Measurements from ENCODE around the gene SNCG. TPM values are rescaled to one million over a fixed set of nuclear protein-coding genes. Genes with fewer than 3 reads are reported as not detected.

SNCG gene
- total RNA-seq (2022) (4.2 and 7.3 TPM in 2 replicates), Bru-seq, nascent RNA (percentile 26 among the genes with signal in this experiment), BruChase-seq, experiment 1, labeled RNA remaining after a 6-hour chase (percentile 41 among the genes with signal in this experiment), BruChase-seq, experiment 2, labeled RNA remaining after a 2-hour chase (percentile 19 among the genes with signal in this experiment)
- long read RNA-seq, transcript SNCG-202 (5 exons, 701 nt) = major isoform, 6 of 7 reads
- long read RNA-seq, partial matches to known transcripts = 0 of 7 reads
- long read RNA-seq, other reads (novel, unspliced or antisense) = 0 of 7 reads

DNA sequence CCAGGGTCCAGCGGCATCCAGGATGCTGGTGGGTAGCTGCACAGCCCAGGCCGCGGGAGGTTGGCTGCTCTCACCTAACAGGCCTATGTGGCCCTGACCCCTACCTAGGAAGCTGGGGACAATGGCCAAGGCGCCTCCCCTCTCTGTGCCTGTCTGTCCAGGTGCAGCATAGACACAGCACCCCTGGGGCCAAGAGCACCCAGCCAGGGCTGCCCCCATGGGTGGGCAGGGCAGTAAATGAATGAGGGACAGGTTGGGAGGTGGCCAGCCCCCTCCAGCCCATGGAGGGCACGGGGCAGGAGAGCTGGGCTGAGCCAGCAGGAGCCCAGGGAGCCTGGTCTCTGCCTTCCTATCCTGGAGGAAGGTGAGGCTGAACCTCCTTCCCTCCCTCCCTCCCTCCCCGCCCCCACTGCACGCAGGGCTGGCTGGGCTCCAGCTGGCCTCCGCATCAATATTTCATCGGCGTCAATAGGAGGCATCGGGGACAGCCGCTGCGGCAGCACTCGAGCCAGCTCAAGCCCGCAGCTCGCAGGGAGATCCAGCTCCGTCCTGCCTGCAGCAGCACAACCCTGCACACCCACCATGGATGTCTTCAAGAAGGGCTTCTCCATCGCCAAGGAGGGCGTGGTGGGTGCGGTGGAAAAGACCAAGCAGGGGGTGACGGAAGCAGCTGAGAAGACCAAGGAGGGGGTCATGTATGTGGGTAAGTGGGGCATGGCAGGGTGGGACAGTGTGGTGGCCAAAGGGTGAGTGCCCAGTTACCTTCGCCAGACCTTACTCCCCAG lies at the start of gene SNCG:
Gene SNCG, plus strand, starts transcription at position 484 of the 785 bp plus-strand sequence. Its CDS starts 99 bp downstream, at position 583.
- H3K27me3 Mint-ChIP-seq (ENCODE audit: insufficient read depth, unreplicated experiment) = no peaks in the 10 kb centered on the region
- DNase-seq (ENCODE audit: unreplicated experiment) = peak; percentile 71
- ChIA-PET POLR2A (interaction anchor here (0.6 to 2.0 kb wide), 4 partner anchors 8 to 21 kb away, joined by 3 to 43 read pairs (median 4); partner anchors contain the start of gene ADIRF), CTCF (interaction anchor here (1.0 to 3.5 kb wide), 3 partner anchors 9 to 20 kb away, joined by 3 to 22 read pairs (median 18); partner anchors contain the start of gene ADIRF)
- H3K4me1 Mint-ChIP-seq (ENCODE audit: insufficient read depth, unreplicated experiment) = peaks cover 12% of the 10 kb centered on the region
- TF ChIP-seq, protein P1, sequence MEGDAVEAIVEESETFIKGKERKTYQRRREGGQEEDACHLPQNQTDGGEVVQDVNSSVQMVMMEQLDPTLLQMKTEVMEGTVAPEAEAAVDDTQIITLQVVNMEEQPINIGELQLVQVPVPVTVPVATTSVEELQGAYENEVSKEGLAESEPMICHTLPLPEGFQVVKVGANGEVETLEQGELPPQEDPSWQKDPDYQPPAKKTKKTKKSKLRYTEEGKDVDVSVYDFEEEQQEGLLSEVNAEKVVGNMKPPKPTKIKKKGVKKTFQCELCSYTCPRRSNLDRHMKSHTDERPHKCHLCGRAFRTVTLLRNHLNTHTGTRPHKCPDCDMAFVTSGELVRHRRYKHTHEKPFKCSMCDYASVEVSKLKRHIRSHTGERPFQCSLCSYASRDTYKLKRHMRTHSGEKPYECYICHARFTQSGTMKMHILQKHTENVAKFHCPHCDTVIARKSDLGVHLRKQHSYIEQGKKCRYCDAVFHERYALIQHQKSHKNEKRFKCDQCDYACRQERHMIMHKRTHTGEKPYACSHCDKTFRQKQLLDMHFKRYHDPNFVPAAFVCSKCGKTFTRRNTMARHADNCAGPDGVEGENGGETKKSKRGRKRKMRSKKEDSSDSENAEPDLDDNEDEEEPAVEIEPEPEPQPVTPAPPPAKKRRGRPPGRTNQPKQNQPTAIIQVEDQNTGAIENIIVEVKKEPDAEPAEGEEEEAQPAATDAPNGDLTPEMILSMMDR (IDR thresholded peaks at IDR 0.05; ENCODE audit: unreplicated experiment) = no peak
- intact Hi-C loops (cut with micrococcal nuclease) = no loop called here
- no peaks in the 10 kb centered on the region for H3K36me3 Mint-ChIP-seq (ENCODE audit: insufficient read depth, unreplicated experiment)
- peak within 1 kb of the TSS; percentile 57 for H3K4me3 Mint-ChIP-seq (ENCODE audit: unreplicated experiment)
- no peak within 1 kb of the TSS for H3K27ac Mint-ChIP-seq (ENCODE audit: low read depth, unreplicated experiment)
- H3K9me3 Mint-ChIP-seq (ENCODE audit: unreplicated experiment) = no peaks in the 10 kb centered on the region
- BruUV-seq (replicated peaks) = no TSS peak

DNA sequence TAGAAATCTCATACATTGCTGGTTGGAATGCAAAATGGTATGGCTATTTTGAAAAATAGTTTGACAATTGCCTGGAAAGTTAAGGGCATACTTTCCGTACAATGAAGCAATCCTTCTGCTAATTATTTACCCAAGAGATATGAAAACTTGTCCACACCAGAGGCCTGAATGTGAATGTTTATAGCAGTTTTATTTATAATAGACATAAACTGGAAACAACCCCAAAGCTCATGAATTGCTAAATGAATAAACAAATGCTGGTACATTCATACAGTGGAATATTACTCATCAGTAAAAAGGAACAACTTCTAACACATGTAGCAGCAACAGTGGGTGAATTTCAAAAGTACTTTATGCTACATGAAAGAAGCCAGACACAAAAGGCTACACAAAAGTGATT lies 43.7 kb upstream of the SNCG start:
- H3K9me3 Mint-ChIP-seq (ENCODE audit: unreplicated experiment) = no peaks in the 10 kb centered on the region
- H3K36me3 Mint-ChIP-seq (ENCODE audit: insufficient read depth, unreplicated experiment) = peaks cover 54% of the 10 kb centered on the region
- H3K4me3 Mint-ChIP-seq (ENCODE audit: unreplicated experiment) = no peak overlapping the region
- intact Hi-C loops (cut with micrococcal nuclease) = no loop called here
- DNase-seq (ENCODE audit: unreplicated experiment) = no peak
- no peak overlapping the region for H3K27ac Mint-ChIP-seq (ENCODE audit: low read depth, unreplicated experiment)
- CTCF ChIA-PET = interaction anchor here (0.7 to 1.4 kb wide), 2 partner anchors 12 to 211 kb away, joined by 3 to 5 read pairs; no protein-coding TSS in a partner anchor
- BruUV-seq (replicated peaks) = no TSS peak
- TF ChIP-seq, protein P1 (IDR thresholded peaks at IDR 0.05; ENCODE audit: unreplicated experiment) = no peak
- H3K4me1 Mint-ChIP-seq (ENCODE audit: insufficient read depth, unreplicated experiment) = peaks cover 10% of the 10 kb centered on the region
- no peaks in the 10 kb centered on the region for H3K27me3 Mint-ChIP-seq (ENCODE audit: insufficient read depth, unreplicated experiment)
- POLR2A ChIA-PET = no interaction called here

DNA sequence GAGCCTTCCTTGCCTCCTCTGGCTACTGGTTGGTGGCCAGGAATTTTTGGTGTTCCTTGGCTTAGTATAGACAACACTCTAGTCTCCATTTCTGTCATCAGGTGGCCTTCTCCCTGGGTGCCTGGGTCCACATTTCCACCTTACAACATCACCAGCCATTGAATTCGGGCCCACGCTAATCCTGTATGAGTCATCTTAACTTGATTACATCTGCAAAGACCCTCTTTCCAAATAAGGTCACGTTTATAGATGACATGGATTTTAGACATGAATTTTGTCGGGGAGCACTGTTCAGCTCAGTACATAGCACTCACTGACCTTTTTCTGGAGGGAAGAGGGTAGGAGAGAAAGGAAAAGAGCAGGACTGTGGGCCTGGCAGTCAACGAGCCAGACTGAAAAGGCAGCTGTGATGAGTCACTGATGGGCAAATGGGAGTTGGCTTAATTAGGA lies 40.4 kb upstream of the SNCG start:
- no peak overlapping the region for H3K4me3 Mint-ChIP-seq (ENCODE audit: unreplicated experiment)
- POLR2A ChIA-PET = interaction anchor here (0.8 kb wide), 1 partner anchor 175 kb away, joined by 3 read pairs; no protein-coding TSS in a partner anchor

More for the DNA sequence above, 40.4 kb upstream of the SNCG start:
- CTCF ChIA-PET = interaction anchor here (0.8 kb wide), 1 partner anchor 224 kb away, joined by 3 read pairs; no protein-coding TSS in a partner anchor
- Mint-ChIP-seq H3K36me3 (ENCODE audit: insufficient read depth, unreplicated experiment) (peaks cover 52% of the 10 kb centered on the region), H3K27ac (ENCODE audit: low read depth, unreplicated experiment) (peak overlapping the region; percentile 40), H3K4me1 (ENCODE audit: insufficient read depth, unreplicated experiment) (peaks cover 10% of the 10 kb centered on the region), H3K27me3 (ENCODE audit: insufficient read depth, unreplicated experiment) (no peaks in the 10 kb centered on the region), H3K9me3 (ENCODE audit: unreplicated experiment) (no peaks in the 10 kb centered on the region)
- no TSS peak for BruUV-seq (replicated peaks)
- intact Hi-C loops (cut with micrococcal nuclease) = no loop called here
- DNase-seq (ENCODE audit: unreplicated experiment) = peak; percentile 61
- TF ChIP-seq, protein P1 (IDR thresholded peaks at IDR 0.05; ENCODE audit: unreplicated experiment) = no peak

Data from MCF 10A (cell line).